HUES48 (cell line): ENCODE results near the gene RNF220.
"Not testable (repeated sequence)": the region's sequence is repeated elsewhere in the genome, so short reads cannot be mapped to it uniquely, and the experiment has no call there.

Source experiments
- H3K27ac ChIP-seq: one replicate; pipeline ENCODE4 v1.7.0; 2013; ENCODE audit warnings: low read depth, low read length, inconsistent platforms
- H3K27me3 ChIP-seq: 2 replicates; pipeline ENCODE4 v1.6.1; 2013; ENCODE audit warnings: mild to moderate bottlenecking, low read length; ENCODE audit not compliant: control insufficient read depth, insufficient read depth
- H3K36me3 ChIP-seq: 2 replicates; pipeline ENCODE4 v1.6.1; 2013; ENCODE audit warnings: low read length; ENCODE audit not compliant: control insufficient read depth, insufficient read depth
- H3K4me1 ChIP-seq: 2 replicates; pipeline ENCODE4 v1.6.1; 2013; ENCODE audit warnings: mild to moderate bottlenecking, low read length; ENCODE audit not compliant: control insufficient read depth, insufficient read depth
- H3K4me3 ChIP-seq: 2 replicates; pipeline ENCODE4 v1.5.1; 2013; ENCODE audit warnings: mild to moderate bottlenecking, low read depth, low read length
- H3K9ac ChIP-seq: 2 replicates; pipeline ENCODE4 v1.6.1; 2013; ENCODE audit warnings: mild to moderate bottlenecking, low read depth, low read length, moderate library complexity
- H3K9me3 ChIP-seq: 2 replicates; pipeline ENCODE4 v1.6.1; 2013; ENCODE audit warnings: low read length; ENCODE audit not compliant: control insufficient read depth, insufficient read depth

Gene RNF220

GRCh38 chr1:44500181-44501046, 95.4 kb downstream of the RNF220 start:
- H3K9me3 ChIP-seq: no peaks in the 10 kb centered on the region
- H3K4me1 ChIP-seq: peaks cover 30% of the 10 kb centered on the region
- peaks cover 31% of the 10 kb centered on the region for H3K27me3 ChIP-seq
- peak overlapping the region; percentile 54 for H3K4me3 ChIP-seq
- H3K9ac ChIP-seq: no peak overlapping the region
- H3K36me3 ChIP-seq: no peaks in the 10 kb centered on the region
- H3K27ac ChIP-seq: peak overlapping the region; percentile 74

DNA sequence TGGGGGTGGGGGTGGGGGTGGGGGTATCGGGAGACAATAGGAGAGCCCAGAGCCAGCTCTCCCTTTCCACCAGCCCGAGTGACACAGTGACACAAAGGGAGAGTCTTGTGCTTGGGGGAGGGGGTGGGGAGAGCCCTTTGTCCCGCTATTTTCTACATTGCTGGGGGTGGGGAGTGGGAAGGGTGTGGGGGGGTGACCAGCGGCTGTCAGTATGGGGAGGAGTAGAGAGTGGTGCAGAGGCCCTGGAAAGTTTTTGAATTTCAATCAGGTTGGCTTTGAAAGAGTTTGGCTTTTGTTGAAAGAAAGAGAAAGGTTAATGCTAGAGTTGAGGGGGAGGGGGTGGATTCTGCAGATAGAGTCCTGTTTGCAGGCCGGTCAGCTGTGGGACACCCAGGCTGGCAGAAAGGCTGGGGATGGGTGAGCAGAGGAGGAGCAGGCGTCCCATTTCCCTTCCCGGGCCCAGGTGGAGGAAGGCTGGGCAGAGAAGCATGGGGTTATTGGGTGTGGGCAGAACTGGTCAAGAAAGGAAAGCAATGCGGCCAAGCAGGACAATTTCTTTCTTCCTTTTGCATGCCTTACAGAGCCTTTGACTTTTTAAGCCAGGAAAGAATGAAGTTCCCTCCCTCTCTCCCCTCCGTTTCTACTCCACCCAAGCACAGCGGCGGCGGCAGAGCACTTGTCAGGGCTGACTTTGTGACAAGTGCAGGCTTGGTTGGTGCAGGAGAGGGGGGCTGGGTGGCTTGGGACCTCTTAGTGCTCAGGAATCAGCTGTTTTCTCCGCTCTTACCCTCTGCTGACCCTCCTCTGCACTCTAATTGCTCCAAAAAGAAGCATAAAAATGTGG, 96.2 kb downstream of the RNF220 start:
- Histone ChIP-seq H3K27me3 (peaks cover 32% of the 10 kb centered on the region), H3K4me1 (peaks cover 39% of the 10 kb centered on the region), H3K9me3 (no peaks in the 10 kb centered on the region), H3K9ac (peak overlapping the region; percentile 30; the same call in 1 of the 2 replicates), H3K36me3 (no peaks in the 10 kb centered on the region), H3K4me3 (peak overlapping the region; percentile 56), H3K27ac (peak overlapping the region; percentile 74)

- H3K4me1 ChIP-seq: peaks cover 49% of the 10 kb centered on the region
- peaks cover 41% of the 10 kb centered on the region for H3K27me3 ChIP-seq
- H3K36me3 ChIP-seq, H3K9ac ChIP-seq, H3K4me3 ChIP-seq, H3K9me3 ChIP-seq, H3K27ac ChIP-seq: not testable (repeated sequence)
Observed at GRCh38 chr1:44502823-44503222, 97.8 kb downstream of the RNF220 start.

DNA sequence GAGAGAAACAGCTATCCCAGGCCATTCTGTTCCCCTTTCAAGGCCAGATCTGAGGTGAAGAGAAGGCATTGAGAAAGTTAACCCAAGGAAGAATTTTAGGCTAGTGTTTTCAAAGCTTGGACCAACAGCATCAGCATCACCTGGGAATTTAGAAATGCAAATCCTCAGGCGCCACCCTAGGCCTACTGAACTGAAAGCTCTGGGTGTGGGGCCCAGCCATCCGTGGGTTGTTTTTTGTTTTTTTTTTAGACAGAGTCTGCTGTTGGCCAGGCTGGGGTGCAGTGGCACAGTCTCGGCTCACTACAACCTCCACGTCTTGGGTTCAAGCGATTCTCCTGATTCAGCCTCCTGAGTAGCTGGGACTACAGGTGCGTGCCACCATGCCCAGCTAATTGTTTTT, 98.6 kb downstream of the RNF220 start:
- no peak overlapping the region for H3K4me3 ChIP-seq
- no peaks in the 10 kb centered on the region for H3K9me3 ChIP-seq
- H3K27me3 ChIP-seq: peaks cover 43% of the 10 kb centered on the region
- H3K9ac ChIP-seq: no peak overlapping the region
- peaks cover 55% of the 10 kb centered on the region for H3K4me1 ChIP-seq
- H3K36me3 ChIP-seq: no peaks in the 10 kb centered on the region
- no peak overlapping the region for H3K27ac ChIP-seq

GRCh38 chr1:44505210-44505993, 100.3 kb downstream of the RNF220 start:
- Histone ChIP-seq H3K4me3 (peak overlapping the region; percentile 36; the same call in 1 of the 2 replicates), H3K27me3 (peaks cover 30% of the 10 kb centered on the region), H3K36me3 (no peaks in the 10 kb centered on the region), H3K27ac (no peak overlapping the region), H3K9ac (no peak overlapping the region), H3K9me3 (no peaks in the 10 kb centered on the region), H3K4me1 (peaks cover 47% of the 10 kb centered on the region)

DNA sequence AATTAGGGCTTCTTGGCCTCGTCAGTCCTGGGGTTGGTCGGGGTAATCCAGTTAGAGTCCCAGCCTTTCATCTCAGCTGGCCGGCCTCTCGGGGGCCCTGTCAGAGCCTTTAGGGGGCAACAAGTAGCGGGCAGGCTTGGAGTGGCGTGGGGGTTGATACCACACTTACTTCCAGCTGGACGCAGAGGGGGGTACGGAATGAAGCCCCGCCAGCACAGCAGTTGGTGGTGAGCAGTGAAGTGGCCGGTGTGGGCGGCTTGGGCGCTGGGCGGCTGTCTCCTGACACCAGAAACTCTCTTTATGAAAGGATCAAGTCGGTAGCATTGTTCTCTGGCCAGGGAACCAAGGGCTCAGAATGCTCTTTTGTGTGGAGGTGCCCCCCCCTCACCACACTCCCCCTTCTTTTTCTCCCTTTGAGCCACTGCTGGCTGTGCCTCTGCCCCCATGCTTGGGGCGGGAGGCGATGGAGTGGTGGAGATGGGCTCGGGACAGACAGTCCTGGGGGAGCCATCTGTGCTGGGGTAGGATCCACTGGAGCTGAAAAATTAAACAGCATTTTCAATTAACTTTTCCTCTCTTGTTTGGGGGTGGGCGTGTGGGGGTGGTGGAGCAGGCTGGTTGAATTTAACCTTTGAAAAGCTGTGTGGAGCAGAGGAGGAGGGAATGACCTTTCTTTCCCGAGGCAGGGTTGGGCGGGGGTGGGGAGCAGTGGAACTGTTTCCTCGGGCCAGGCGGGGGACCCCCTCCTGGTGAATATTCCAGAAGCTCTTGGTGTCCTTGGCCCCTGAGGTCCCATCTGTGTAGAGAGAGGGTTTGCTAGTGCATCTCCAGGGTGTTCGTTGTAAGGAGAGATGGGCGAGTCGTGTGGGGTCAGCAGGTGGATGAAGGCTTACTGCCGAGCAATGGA, 102.7 kb downstream of the RNF220 start:
- no peak overlapping the region for H3K9ac ChIP-seq

GRCh38 chr1:44508397-44508745, 103.3 kb downstream of the RNF220 start:
- H3K4me1 ChIP-seq: peaks cover 43% of the 10 kb centered on the region
- no peak overlapping the region for H3K9ac ChIP-seq
- H3K36me3 ChIP-seq: no peaks in the 10 kb centered on the region
- H3K9me3 ChIP-seq: no peaks in the 10 kb centered on the region
- H3K27me3 ChIP-seq: peaks cover 33% of the 10 kb centered on the region
- H3K27ac ChIP-seq: no peak overlapping the region
- H3K4me3 ChIP-seq: no peak overlapping the region

More for the DNA sequence above, 102.7 kb downstream of the RNF220 start:
- Histone ChIP-seq H3K27me3 (peaks cover 33% of the 10 kb centered on the region), H3K36me3 (no peaks in the 10 kb centered on the region), H3K4me3 (no peak overlapping the region), H3K4me1 (peaks cover 43% of the 10 kb centered on the region), H3K27ac (peak overlapping the region; percentile 81), H3K9me3 (no peaks in the 10 kb centered on the region)

DNA sequence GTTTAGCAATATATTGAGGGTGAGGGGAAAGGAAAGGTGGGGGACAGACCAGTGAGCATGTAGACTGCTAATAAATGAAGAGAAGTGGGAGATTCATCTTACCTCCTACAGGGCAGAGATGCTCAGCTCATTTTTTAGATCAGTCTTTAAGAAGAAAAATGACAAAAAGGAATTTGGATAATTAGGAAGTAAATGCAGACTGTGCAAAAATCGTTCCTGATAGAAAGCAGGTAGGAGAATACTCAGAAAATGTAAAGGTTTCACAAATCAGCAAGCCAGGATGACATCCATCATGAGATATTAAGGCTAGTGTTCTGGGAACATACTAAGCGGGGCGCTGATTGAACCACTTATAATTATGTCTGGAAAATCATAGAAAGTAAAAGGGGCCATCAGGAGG, 106.3 kb downstream of the RNF220 start:
- H3K9ac ChIP-seq: no peak overlapping the region
- H3K36me3 ChIP-seq: no peaks in the 10 kb centered on the region
- H3K4me1 ChIP-seq: peaks cover 27% of the 10 kb centered on the region
- H3K27me3 ChIP-seq: peaks cover 21% of the 10 kb centered on the region
- H3K27ac ChIP-seq: no peak overlapping the region
- no peaks in the 10 kb centered on the region for H3K9me3 ChIP-seq
- no peak overlapping the region for H3K4me3 ChIP-seq

DNA sequence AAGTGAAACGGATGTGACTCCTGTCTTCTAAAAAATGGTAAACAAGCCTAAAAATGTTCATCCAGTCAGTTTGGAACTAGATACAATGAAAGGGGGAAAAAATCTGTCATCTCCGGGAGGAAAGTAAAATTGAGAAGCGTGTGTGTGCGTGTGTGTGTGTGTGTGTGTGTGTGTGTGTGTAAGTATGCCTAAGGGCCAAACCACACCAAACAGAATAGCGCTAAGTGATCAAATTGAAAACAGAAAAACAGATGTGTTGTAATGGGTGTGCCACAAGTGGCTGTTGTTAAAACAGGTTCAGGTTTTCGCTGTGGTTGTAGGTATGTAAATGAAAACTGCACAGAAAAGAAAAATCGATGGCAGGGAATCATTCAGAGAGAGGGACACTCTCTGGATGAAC, 106.7 kb downstream of the RNF220 start:
- Histone ChIP-seq H3K9me3 (no peaks in the 10 kb centered on the region), H3K4me1 (peaks cover 23% of the 10 kb centered on the region), H3K36me3 (no peaks in the 10 kb centered on the region), H3K27ac (no peak overlapping the region), H3K27me3 (peaks cover 17% of the 10 kb centered on the region), H3K4me3 (no peak overlapping the region), H3K9ac (no peak overlapping the region)

DNA sequence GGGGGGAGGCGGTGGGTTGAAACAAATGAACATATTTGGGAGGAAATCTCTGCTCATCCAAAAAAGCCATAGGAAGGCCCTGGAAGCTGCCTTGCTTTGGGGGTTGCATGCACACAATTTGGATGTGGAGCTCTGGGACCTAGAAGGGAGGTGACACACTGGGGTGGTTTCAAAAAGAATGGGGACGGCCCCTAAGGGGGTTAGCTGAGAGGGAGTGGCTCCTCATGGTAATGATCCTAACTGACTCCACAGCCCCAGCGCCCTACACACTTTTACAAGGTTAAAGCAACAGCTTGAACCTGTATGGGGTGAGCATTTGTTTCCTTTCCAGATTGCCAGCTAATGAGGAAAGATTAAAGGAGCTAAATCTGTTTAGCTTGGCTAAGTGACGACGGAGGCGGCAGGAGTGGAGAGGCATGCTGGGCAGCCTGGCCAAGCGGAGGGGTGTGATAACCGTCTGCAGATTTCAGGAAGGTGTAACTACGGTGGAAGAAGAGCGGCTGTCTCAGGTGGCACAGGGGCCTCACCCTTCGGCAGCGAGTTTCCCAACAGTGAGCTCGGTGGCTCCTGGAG, 107.3 kb downstream of the RNF220 start:
- peaks cover 18% of the 10 kb centered on the region for H3K4me1 ChIP-seq
- no peak overlapping the region for H3K27ac ChIP-seq
- peaks cover 13% of the 10 kb centered on the region; the same call in 1 of the 2 replicates for H3K27me3 ChIP-seq
- no peaks in the 10 kb centered on the region for H3K36me3 ChIP-seq
- H3K4me3 ChIP-seq: no peak overlapping the region
- no peaks in the 10 kb centered on the region for H3K9me3 ChIP-seq
- no peak overlapping the region for H3K9ac ChIP-seq
